GM18520 (cell line): ENCODE measurements around the gene VAV3.
"Not testable (repeated sequence)": the region's sequence is repeated elsewhere in the genome, so short reads cannot be mapped to it uniquely, and the experiment has no call there.

Source experiments
- ATAC-seq: cut with Tn5 transposase; IDR thresholded peaks from one replicate; pipeline ENCODE4 v1.9.1; 2021; ENCODE audit not compliant: unreplicated experiment

Gene VAV3

DNA sequence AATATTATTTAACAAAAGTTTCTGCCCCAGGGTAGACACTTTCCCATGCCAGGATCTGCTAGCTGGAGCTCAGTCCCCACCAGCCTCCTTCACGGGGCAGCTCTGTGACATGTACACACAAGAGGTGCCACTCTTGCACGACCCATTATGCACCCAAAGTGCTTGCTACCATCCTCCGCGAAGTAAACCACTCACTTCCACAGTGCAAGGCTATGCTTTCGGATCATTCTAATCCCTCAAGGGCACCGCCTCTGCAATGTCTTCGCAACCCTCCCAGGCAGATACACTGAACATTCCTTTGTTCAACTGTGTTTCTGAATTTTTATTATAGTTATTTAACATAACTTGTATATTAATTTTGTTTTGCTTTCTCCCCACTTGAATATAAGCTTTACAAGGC lies 303.8 kb downstream of the VAV3 start:
- no peak for ATAC-seq

DNA sequence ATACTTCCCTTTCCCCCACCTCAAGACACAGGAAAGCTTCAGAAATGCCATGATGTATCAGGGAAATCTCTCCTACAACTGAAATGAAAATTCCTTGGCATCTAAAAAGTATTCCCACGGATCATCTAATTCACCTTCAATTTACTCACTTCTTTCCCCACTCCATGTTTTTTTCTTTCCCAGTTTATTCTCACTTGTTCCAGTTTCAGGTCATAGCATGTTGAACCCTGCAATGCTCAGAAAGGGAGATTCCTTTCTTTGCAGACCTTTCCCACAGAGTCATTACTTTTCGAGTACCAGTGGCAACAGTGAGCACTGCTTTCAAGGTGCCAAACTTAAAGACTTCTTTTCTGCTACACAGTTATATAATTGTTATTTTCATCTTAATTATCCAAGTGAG lies 305.0 kb downstream of the VAV3 start:
- no peak for ATAC-seq

GRCh38 chr1:107657356-107657755 lies 307.6 kb downstream of the VAV3 start:
- no peak for ATAC-seq

DNA sequence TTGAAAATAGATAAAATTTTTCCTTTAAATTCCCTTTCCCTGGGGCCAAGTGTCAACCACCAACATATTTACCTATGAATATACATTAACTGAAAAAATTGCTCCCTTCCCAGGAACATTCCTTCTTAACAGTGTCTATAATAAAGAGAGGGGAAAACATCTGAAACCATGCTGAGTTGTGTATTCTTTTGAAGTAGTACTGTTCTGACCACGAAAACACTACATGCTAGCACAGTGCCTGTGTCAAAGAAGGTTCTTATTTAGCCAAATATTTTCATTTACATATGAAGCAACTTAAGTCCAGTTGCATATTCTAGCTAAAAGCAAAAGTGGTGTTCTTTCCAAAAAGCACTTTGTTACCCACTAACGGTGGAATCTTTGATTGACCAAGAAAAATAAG lies 311.2 kb downstream of the VAV3 start:
- ATAC-seq, result no peak

DNA sequence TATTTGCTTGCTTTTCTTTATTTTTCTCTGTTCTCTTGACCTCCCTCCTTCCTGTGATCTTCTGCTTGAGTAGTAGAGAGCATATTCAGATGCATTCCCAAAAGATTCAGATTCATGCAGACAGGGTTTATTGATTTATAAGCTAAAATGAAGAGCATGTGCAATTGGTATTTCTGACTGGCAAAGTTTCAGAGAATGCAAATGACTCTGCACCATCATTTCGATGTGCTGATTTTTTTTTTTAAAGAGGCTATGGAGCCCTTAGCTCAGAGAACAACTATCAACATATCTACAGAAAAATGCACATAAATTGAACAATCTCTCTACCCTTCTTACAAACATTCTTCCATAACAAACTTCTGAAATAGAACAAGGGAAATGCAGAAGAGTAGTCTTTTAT lies 312.0 kb downstream of the VAV3 start:
- ATAC-seq, result no peak

DNA sequence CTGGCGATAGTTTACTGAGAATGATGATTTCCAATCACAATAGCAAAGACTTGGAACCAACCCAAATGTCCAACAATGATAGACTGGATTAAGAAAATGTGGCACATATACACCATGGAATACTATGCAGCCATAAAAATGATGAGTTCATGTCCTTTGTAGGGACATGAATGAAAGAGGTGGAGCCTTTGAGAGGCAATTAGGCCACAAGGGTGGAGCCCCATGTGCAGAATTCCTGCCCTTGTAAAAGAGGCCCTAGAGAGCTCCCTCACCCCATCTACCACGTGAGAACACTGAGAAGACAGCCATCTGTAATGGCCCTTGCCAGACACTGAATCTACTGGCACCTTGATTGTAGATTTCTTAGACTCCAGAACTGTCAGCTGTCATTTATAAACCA lies 314.2 kb downstream of the VAV3 start:
- ATAC-seq, result not testable (repeated sequence)

DNA sequence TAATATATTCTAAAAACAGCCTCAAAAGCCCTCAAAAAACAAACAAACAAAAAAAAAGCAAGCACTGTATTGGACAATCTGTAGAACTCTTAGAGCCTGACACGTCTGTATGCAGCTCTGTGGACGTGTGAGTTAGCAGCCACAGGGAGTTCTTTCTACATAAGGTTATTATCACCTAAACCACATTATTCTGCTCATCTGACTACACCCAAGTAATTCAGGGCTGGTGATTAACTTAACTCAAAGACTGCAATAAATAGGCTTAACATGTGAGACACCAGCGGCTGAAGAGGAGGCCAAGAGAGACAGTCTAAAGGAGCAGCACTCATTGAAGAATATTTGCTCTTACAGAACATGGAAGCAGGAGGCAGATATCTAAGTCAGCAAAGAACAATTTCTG lies 316.0 kb downstream of the VAV3 start:
- no peak for ATAC-seq

- ATAC-seq, result no peak
These were observed 316.9 kb downstream of the VAV3 start for GRCh38 chr1:107648071-107648470.

DNA sequence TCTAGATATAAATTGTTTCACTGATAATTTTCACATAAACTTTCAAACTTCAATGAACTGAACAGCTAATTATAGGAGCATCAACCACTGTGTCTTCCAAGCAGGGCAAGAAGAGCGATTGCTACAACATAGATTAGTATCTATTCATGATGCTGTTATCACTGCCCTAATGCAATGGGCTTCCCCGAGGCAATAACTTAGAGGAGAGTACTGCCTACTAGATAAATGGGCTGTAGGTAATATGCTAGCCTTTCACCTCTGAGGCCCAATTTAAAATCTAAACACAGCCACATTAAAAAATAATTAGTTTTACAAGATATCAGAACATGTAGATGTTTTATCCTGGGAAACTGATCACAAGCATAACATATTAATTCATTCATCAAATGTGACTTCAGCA lies 318.0 kb downstream of the VAV3 start:
- no peak for ATAC-seq

GRCh38 chr1:107643766-107644165 lies 321.2 kb downstream of the VAV3 start:
- ATAC-seq, result no peak

GRCh38 chr1:107640207-107640606 lies 324.8 kb downstream of the VAV3 start:
- no peak for ATAC-seq

- no peak for ATAC-seq
These were observed 327.9 kb downstream of the VAV3 start for GRCh38 chr1:107637101-107637500.

- ATAC-seq, result no peak
These were observed 331.4 kb downstream of the VAV3 start for GRCh38 chr1:107633596-107633995.

DNA sequence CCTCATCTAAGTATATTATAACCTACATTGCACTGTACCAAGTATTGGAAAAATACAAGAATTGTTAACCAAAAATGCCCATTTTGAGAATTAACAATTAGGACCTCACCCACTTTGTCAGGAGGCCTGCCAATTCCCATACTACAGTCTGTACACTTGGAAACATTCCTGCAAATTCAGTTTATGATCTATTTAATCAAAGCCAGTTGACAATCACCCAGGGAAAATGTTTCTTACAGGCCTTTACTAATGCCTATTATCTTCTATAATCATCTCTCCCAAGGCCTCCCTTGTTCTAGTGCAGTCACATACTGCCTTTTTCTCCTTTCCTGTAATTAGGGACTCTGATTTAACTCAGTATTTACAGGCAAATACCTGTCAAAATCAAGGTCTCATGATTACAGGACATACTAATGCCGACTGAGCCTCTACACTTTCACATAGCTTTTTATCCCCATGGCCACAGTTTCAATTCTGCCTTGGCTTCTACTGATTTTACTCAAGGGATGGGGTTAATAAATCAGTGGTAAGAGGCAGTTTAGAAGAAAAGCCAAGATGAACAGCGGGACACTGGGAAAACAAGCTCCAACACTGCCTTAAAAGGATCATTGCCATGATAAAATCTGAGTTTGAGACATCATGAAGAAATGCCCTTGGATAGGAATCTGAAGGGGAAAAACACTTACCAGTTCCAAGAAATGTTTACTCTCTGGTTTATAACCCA lies 338.7 kb downstream of the VAV3 start:
- no peak for ATAC-seq

DNA sequence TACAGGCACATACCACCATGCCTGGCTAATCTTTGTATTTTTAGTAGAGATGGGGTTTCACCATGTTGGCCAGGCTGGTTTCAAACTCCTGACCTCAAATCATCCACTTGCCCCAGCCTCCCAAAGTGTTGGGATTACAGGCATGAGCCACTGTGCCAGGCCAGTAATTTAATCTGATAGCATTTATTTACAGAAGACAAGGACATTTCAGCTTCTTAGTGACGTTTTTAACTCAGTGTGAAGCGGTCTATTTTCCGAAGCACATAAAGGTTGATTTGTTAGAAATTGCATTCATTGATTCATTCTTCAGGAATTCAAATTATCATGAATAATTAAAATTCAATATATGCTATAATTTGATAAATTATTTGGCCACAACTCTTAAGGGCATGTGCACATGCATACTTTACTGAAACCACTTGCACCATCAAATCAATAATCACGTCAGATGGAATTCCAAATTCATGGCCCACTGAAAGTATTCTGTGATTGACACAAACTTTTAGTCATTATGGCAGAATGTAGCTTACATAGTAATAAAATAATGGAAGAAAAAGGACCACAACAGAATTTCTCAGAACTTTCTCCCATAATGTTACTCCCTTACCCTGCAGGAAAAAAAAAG lies 339.5 kb downstream of the VAV3 start:
- ATAC-seq, result no peak

GRCh38 chr1:107623431-107623830 lies 341.5 kb downstream of the VAV3 start:
- ATAC-seq, result no peak

DNA sequence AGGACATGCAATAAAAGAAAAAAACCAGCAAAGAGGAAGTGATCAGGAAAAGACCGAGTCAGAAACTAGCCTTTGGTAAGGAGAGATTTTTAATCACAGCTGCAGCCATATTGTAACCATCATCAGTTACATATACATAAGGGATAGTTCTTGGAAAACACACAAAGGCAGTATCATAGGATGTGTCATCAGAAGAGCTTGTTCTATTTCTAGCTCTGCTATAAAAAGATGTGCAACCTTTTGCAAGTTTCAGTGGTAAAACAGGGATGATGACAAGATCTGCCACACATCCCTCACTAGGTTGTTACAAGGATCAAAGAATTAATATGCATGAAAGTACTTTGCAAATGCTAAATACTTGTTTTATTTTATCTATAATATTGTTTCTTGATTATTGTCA lies 342.0 kb downstream of the VAV3 start:
- ATAC-seq, result no peak

- no peak for ATAC-seq
These were observed 342.4 kb downstream of the VAV3 start for GRCh38 chr1:107622535-107622934.

GRCh38 chr1:107620753-107621152 lies 344.2 kb downstream of the VAV3 start:
- no peak for ATAC-seq

DNA sequence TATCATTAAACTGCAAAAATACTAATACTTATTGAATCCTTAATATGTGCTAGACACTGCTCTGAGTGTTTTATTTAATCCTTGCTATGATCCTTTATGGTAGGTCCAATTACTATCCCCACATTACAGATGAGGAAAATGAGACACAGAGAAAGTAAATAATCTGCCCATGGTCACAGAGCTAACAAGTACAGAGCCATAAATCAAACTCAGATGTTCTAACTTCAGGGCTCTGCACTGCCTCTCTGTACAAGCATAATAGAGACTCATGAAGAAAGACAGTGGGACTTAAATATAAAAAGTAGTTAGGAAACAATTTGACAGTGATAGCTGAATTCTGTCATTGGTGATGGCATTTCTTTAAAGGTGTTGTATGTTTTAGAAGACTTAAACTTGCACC lies 346.4 kb downstream of the VAV3 start:
- no peak for ATAC-seq

DNA sequence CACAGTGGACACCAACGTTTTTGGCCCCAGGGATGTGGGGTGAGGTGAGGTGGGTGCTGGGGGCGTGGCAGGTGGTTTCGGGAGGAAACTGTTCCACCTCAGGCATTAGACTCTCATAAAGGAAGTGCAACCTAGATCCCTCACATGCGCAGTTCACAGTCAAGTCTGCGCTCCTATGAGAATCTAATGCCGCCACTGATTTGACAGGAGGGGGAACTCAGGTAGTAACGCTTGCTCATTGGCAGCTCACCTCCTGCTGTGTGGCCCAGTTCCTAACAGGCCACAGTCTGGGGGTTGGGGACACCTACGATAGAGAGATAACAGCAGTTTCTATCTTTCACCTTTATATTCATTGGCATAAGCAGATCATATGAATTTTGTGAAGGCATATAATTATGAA lies 347.1 kb downstream of the VAV3 start:
- no peak for ATAC-seq

GRCh38 chr1:107617456-107617855 lies 347.5 kb downstream of the VAV3 start:
- ATAC-seq, result no peak

GRCh38 chr1:107609808-107610207 lies 355.2 kb downstream of the VAV3 start:
- no peak for ATAC-seq
